Thoracic aorta (tissue), 2 donors: ENCODE results near the gene VIPAS39. TPM values are rescaled to one million over a fixed set of nuclear protein-coding genes. Genes with fewer than 3 reads are reported as not detected.

ENCODE experiments used
- ATAC-seq: fragments of 150-250 bp; one replicate; pipeline ENCODE4 v1.8.0; 2017; ENCODE audit warnings: low read depth; ENCODE audit not compliant: insufficient number of reproducible peaks, low FRiP score
- DNase-seq: peaks from one replicate; pipeline ENCODE4 v3.0.0-alpha.2; 2020; ENCODE audit warnings: low spot score
- H3K27ac ChIP-seq, 2 donors: fragments of 200-600 bp; sonication (generic); 1 replicate in 1 of 2; 2 replicates in 1 of 2; pipeline ENCODE4 v1.5.1; 2016; ENCODE audit warnings: mild to moderate bottlenecking in 2 of 2, moderate library complexity in 2 of 2
- H3K27me3 ChIP-seq: fragments of 200-600 bp; sonication (generic); replicated peaks from 2 replicates; pipeline ENCODE4 v1.6.0; 2016; ENCODE audit warnings: mild to moderate bottlenecking; ENCODE audit not compliant: insufficient read depth
- H3K36me3 ChIP-seq: fragments of 200-600 bp; sonication (generic); one replicate; pipeline ENCODE4 v1.5.1; 2016
- H3K4me1 ChIP-seq, 2 donors: fragments of 200-600 bp; sonication (generic); 1 replicate in 1 of 2; 2 replicates in 1 of 2; pipeline versions ENCODE4 v1.5.1 to v1.6.0; 2016; ENCODE audit warnings: low read depth in 2 of 2, mild to moderate bottlenecking in 1 of 2; ENCODE audit not compliant: control insufficient read depth in 1 of 2
- H3K4me3 ChIP-seq: fragments of 200-600 bp; sonication (generic); 2 replicates; pipeline ENCODE4 v1.5.1; 2016; ENCODE audit warnings: mild to moderate bottlenecking
- H3K9me3 ChIP-seq: fragments of 200-600 bp; sonication (generic); 2 replicates; pipeline ENCODE4 v1.5.1; 2016
- CTCF ChIP-seq: fragments of 200-600 bp; sonication (generic); IDR thresholded peaks from one replicate; pipeline ENCODE4 v1.5.1; 2019; ENCODE audit warnings: antibody characterized with exemption
- total RNA-seq, 2 donors: library from RNA; depleted of rRNA; stranded (reverse); fragments of >200 nt; gene quantifications; one replicate each; pipeline versions ENCODE4 v1.1.0 to v1.2.3, GENCODE V29; 2016

Gene VIPAS39
- total RNA-seq, 2 donors from 2014 or later: 20.2 to 21.0 TPM

GRCh38 chr14:77457115-77457521, 283 bp downstream of the VIPAS39 start:
- Histone ChIP-seq H3K27ac (peak overlapping the region; percentile 73 to 88), H3K4me3 (peak overlapping the region; percentile 82), H3K36me3 (peaks cover 16% of the 10 kb centered on the region), H3K4me1 (peaks cover 7 to 30% of the 10 kb centered on the region in 2 donors), H3K27me3 (no peaks in the 10 kb centered on the region), H3K9me3 (no peaks in the 10 kb centered on the region)
- DNase-seq (no peak), ATAC-seq (peak; percentile 24)
- no peak for TF ChIP-seq CTCF

GRCh38 chr14:77455966-77456640, 1.3 kb downstream of the VIPAS39 start:
- H3K4me1 ChIP-seq: peaks cover 7 to 30% of the 10 kb centered on the region in 2 donors
- DNase-seq: no peak
- H3K27ac ChIP-seq: no peak overlapping the region
- peaks cover 12% of the 10 kb centered on the region for H3K36me3 ChIP-seq
- H3K27me3 ChIP-seq: no peaks in the 10 kb centered on the region
- TF ChIP-seq CTCF: no peak
- H3K9me3 ChIP-seq: no peaks in the 10 kb centered on the region
- no peak for ATAC-seq
- peak overlapping the region; percentile 82 for H3K4me3 ChIP-seq

- ATAC-seq: no peak
- Histone ChIP-seq H3K27ac (no peak overlapping the region), H3K36me3 (peaks cover 42% of the 10 kb centered on the region)
Observed at GRCh38 chr14:77442196-77442595, 15.2 kb downstream of the VIPAS39 start.

GRCh38 chr14:77439861-77440260, 17.5 kb downstream of the VIPAS39 start:
- ATAC-seq (no peak), DNase-seq (no peak)
- H3K27me3 ChIP-seq: no peaks in the 10 kb centered on the region
- no peaks in the 10 kb centered on the region for H3K9me3 ChIP-seq
- H3K36me3 ChIP-seq: peaks cover 52% of the 10 kb centered on the region
- no peak overlapping the region for H3K27ac ChIP-seq
- H3K4me3 ChIP-seq: no peak overlapping the region
- no peak for TF ChIP-seq CTCF
- no peaks in the 10 kb centered on the region for H3K4me1 ChIP-seq

More at GRCh38 chr14:77442196-77442595, 15.2 kb downstream of the VIPAS39 start:
- no peak for TF ChIP-seq CTCF
- no peaks in the 10 kb centered on the region for H3K4me1 ChIP-seq
- no peaks in the 10 kb centered on the region for H3K9me3 ChIP-seq
- H3K4me3 ChIP-seq: no peak overlapping the region
- H3K27me3 ChIP-seq: no peaks in the 10 kb centered on the region
- DNase-seq: no peak

- H3K36me3 ChIP-seq: peaks cover 49% of the 10 kb centered on the region
- no peak overlapping the region for H3K27ac ChIP-seq
- no peak for DNase-seq
Observed at GRCh38 chr14:77438596-77438995, 18.8 kb downstream of the VIPAS39 start.

More at GRCh38 chr14:77438596-77438995, 18.8 kb downstream of the VIPAS39 start:
- H3K9me3 ChIP-seq: no peaks in the 10 kb centered on the region
- no peaks in the 10 kb centered on the region for H3K4me1 ChIP-seq
- TF ChIP-seq CTCF: no peak
- H3K4me3 ChIP-seq: no peak overlapping the region
- no peaks in the 10 kb centered on the region for H3K27me3 ChIP-seq
- ATAC-seq: no peak
